Sciatic nerve (tissue), 2 donors: ENCODE results near the gene CAPN6. TPM values are rescaled to one million over a fixed set of nuclear protein-coding genes. Genes with fewer than 3 reads are reported as not detected.

ENCODE experiments used
- ATAC-seq: fragments of 200-7000 bp; cut with Tn5 transposase; one replicate; pipeline ENCODE4 v1.9.1; 2020; ENCODE audit warnings: mild to moderate bottlenecking, moderate library complexity
- DNase-seq: peaks from one replicate; pipeline ENCODE4 v3.0.0-alpha.2; 2020; ENCODE audit warnings: low spot score
- intact Hi-C: fragments of 100-400 bp; cut with DNase I; formaldehyde crosslinking; loops from one replicate; pipeline ENCODE4 v1.14.2; 2022
- total RNA-seq: library from RNA; stranded (reverse); fragmentation: NEBNext Ultra II Directional; extraction: Animal tissue kit (Norgen Biotek cat#: 25700); gene quantifications from one replicate; pipeline ENCODE4 v1.2.1, GENCODE V29; 2021
- donor health status: DM: no; HTN: no; CAD: no.
- donor health status: DM: no; HTN: no; CAD: no.

The CAPN6 gene, protein sequence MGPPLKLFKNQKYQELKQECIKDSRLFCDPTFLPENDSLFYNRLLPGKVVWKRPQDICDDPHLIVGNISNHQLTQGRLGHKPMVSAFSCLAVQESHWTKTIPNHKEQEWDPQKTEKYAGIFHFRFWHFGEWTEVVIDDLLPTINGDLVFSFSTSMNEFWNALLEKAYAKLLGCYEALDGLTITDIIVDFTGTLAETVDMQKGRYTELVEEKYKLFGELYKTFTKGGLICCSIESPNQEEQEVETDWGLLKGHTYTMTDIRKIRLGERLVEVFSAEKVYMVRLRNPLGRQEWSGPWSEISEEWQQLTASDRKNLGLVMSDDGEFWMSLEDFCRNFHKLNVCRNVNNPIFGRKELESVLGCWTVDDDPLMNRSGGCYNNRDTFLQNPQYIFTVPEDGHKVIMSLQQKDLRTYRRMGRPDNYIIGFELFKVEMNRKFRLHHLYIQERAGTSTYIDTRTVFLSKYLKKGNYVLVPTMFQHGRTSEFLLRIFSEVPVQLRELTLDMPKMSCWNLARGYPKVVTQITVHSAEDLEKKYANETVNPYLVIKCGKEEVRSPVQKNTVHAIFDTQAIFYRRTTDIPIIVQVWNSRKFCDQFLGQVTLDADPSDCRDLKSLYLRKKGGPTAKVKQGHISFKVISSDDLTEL
- total RNA-seq: 7.1 TPM

DNA sequence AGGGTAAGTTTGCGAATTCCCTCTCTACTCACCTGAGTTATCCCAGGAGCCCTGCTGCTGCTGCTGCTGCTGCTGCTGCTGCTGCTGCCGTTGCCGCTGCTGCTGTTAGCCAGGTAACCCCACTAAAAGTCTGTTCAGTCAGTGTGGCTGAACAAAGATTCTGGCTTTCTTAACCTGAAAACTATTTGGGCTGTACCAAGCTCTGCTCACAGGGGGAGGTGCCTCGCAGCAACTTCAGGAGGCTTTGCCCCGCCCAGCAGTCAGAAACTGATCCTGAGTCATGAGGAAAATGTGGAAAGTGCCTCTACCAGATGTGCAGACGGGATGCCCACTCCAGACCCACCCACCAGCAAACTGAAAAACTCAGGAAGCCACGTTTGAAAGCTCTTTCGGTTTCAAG lies at the start of gene CAPN6:
TSS of gene CAPN6 (minus strand) at position 145 of the 400 bp plus-strand sequence. CDS start 6,547 bp downstream, outside the sequence.
- intact Hi-C loops: no loop called here
- ATAC-seq (peak; percentile 84), DNase-seq (no peak)

DNA sequence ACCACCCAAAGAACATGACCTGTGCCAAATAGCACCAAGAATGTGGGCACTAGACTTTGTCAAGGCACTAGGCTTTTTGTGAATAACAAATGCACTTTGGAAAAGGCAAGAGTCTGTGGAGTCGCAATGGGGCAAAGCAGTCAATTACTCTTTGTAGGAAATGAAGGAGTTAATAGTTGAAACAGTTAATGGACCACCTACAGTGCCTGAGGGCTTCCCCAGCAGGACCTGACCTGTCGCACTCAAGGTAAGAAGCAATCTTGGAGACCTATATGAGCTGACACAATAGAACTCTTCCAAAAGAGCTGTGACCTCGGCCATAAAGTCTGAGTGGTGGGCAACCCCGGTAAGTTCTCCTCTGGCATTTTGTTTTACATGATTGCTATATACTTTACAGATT lies 49.2 kb upstream of the CAPN6 start:
- intact Hi-C loops: no loop called here
- DNase-seq (no peak), ATAC-seq (no peak)

DNA sequence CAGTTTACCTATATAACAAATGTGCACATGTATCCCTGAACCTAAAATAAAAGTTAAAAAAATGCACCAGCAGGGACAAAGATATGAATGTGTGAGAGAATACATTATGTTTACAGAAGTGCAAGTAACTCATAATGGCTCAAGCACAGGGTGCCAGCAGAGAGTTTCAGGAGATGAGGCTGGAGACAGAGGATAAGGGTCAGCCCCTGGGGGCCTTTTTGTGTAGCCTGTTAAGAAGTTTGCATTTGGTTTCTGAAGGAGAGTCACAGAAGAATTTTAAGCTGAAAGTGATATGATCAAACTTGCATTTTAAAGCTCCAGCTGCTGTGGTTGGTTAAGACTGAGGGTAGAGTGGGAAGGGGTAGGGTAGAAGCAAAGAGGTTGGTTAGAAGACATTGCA lies 48.6 kb upstream of the CAPN6 start:
- ATAC-seq: no peak
- intact Hi-C loops: no loop called here
- DNase-seq: no peak

DNA sequence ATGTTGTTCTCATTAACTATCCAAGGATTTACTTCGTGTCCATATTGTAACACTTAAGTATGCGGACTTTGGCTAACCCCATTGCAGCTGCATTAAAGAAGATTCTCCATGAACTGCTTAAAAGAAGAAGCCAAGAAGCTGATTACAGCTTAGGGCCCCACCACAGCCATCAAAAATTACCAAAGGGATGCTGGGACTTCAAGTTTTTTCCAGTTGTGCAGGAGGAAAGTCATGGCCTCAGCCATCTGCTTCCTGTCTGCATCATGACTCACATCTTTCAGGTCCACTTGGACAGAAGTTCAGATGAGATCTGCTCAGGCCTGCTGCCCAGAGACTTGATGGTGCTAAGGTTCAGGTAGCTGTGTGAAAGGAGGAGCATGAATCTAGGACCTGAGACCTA lies 38.8 kb upstream of the CAPN6 start:
- ATAC-seq (no peak), DNase-seq (no peak)
- intact Hi-C loops: no loop called here

DNA sequence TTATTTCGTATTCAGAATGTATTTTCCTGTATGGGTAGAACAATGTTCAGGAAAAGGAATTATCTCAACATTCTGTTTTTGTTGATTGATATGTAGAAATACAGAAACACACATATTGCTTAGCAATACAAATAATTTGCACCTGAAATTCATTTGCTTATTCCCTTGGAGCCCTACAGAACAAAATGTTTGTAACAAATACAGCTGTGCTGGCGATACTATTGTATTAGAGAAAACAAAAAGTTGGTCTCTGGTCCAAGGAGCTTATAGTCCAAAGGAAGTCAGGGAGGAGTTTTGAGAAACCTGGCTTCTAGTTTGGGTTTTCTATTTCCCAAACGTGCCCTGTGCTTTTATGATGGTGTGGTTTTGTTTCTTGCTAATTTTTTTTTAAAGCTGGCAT lies 37.8 kb upstream of the CAPN6 start:
- intact Hi-C loops: no loop called here
- DNase-seq (no peak), ATAC-seq (no peak)

DNA sequence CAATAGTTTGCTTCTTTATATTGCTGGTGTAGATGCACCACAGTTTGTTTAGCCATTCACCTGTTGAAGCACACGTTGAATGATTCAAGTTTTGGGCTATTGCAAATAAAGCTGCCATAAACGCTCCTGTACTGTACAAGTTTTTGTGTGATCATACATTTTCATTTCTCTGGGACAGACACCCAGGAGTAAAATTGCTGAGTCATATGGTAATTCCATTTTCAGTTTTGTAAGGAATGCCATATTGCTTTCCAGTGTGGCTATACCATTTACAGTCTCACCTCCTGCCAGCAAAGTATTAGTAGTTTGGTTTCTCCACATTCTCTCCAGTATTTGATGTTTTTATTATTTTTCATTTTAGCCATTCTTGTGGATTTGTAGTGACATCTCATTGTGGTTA lies 32.0 kb upstream of the CAPN6 start:
- DNase-seq (no peak), ATAC-seq (no peak)
- intact Hi-C loops: no loop called here

DNA sequence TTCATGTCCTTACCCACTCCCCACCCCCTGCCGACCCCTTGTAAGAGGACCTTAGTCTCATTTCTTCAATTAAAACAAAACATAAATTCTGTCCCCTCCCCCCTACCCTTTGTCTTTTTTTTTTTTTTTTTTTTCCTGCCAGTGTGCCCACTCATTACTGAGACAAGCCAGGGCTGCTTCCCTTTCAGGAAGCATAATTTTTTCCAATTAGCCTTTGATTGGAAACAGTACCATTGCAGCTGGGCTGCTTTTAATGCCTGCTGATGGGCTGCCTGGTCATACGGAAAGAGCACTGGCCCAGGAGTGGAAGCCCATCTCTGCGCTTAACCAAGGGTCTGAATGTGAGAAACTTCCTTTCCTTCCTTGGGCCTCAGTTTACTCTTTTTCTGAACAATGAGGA lies 18.6 kb upstream of the CAPN6 start:
- no peak for DNase-seq
- no peak for ATAC-seq
- intact Hi-C loops: no loop called here

DNA sequence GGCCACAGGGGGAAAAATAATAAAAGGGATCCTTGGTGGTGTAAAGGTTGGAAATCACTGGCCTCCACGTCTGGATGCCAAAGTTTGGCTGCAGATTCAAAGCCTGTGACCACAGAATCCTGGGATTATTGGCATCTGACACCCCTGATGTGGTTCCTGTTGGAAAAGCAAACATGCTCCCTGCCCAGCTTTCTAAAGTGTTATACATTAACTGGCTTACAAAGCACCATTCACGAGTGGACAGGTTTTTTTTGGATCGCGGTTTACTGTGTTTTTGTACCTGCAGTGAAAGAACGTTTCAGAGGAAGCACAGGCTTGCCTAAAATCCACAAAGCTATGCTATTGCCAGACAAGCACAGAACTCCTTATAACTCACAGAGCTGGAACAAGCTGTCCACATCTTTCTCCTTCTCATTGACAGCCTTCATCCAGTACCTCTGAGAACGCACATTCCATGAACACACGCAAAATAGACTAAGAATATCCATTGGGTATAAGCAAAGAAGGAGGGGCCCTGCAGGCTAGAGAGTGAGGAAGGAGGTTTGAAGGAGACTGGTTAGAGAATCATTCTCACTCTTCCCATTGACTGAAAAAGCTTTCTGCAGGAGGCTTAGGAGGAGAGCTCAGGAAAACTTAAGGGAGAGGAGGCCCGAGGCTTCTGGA lies 14.5 kb upstream of the CAPN6 start:
- intact Hi-C loops: no loop called here
- no peak for ATAC-seq
- no peak for DNase-seq

DNA sequence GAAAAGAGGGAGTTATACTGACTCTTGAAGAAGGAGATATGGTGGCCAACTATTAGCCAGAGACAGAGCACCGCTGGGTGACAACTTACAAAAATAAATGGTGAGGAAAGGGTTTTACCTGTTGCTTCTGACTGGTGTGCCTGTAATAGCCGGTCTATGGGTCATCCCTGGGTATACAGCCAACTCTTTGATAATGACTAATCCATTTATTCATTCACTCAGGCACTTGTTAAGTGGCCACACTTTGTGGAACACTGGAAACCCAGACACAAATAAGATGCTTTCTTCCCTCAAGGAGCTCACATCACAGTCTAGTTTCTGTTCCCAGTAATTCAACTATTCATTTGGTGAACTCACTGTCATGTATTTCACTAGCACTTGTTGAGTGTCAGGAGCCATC lies 13.2 kb upstream of the CAPN6 start:
- DNase-seq (no peak), ATAC-seq (no peak)
- intact Hi-C loops: no loop called here

DNA sequence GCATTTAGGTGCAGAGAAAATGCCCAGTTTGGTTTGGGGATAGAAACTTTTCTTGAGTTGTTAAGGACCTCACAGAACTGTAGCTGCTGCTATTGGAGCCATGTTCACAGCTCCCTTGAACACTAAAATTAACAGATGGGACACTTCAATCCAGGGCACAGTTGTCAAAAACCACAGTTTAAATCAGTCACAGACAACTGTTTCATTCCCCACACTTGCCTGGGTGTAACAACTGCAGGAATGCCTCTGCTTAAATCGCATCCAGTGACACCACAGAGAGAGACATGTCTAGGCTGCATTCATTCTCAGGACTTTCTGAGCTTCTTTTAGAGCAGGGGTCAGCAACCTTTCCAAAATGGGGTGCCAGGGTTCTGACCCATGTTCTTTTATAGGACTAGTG lies 12.7 kb upstream of the CAPN6 start:
- ATAC-seq (no peak), DNase-seq (no peak)
- intact Hi-C loops: no loop called here

DNA sequence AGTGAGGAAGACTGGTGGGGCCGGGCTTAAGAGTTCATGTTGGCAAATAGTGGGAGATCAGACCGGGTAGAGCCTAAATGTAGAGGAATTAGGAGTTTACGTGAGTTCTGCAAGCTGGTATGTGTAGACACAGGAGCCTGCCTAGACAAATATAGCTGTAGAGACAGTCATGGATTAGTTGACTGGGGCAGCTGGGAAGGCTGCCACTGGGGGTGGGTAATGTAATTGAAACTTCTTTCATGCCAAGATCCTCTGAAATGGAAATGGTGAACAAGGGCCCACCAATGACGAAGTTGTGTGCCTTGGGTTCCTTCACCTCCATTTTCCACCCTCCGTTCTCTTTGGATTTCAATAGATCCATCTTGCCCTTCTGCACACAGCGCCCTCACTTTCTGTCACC lies 11.9 kb upstream of the CAPN6 start:
- intact Hi-C loops: no loop called here
- ATAC-seq (no peak), DNase-seq (no peak)

DNA sequence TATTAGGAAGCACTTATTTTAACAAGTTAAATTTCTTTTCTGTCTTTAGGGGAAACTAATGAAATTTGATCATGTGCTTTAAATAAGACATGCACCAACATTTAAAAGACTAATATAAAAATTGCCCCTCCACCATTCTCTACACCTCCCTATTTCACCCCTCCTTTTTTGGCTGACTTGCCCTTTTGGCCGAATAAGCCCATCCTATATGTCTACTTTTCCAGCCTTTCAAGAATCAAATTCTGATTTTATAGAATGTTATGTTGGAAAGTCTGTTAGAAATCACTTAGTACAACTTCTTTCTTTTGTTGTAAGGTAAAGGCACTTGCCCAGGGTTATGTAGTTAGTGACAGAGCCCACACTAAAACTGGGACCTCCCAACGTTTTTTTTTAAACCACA lies 1.8 kb downstream of the CAPN6 start:
- intact Hi-C loops: no loop called here
- DNase-seq: no peak

DNA sequence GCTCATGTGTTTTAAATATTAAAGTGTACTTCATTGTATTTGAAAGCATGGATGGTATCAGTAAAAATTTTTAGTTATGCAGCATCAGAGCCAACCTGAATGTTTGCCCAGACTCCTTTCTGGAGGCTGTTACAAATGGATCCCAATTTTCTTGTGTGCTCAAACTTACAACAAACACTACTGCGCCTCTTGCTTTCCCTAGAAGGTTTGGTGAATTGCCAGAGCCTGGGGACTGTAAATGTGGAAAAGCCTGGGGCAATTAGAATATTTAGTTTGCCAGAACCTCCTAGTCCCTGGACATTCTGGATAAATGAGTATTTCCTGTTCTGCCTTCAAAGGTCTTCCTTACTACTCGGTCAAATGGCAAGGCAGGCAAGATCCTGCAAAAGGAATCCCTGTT lies 4.8 kb downstream of the CAPN6 start:
- ATAC-seq: no peak
- DNase-seq: no peak
- intact Hi-C loops: no loop called here

More for the DNA sequence above, 1.8 kb downstream of the CAPN6 start:
- ATAC-seq: no peak

DNA sequence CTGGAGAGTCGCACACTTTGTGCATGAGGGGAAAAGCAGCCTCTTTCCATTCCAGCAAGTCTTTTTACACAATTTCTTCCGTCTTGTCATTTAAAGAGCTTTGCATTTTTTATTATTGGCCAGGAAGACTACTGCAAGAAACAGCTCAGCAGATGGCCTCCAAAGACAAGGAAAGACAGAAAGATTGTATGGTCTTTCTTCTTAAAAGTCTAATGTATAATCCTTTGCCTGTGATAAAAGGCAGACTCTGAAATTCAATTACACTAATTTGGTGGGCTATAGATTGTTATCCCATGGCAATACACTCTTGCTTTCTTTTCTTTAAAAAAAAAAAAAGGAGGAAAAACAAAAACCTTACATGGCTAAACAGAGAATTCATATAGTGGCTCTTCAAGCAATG lies 5.9 kb downstream of the CAPN6 start:
- ATAC-seq (no peak), DNase-seq (no peak)
- intact Hi-C loops: no loop called here

DNA sequence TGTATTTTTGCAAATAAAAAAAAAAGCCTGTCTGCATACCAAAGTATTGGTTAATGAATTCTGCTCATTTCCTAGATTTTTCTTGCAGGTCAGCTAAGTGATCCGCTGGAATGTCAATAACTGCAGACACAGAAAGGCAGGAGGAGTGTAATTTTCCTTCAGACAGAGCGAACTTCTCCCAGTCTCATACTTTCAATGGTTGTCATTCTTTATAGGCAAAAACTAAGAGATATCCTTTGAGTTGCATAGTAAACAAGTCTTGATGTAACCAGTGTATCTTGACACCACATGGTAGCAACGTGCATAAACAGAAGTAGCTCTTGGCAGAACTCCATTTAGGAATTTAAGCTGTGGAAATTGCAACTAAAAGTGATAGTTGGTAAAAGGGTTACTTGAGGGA lies 8.2 kb downstream of the CAPN6 start:
- ATAC-seq: no peak
- intact Hi-C loops: no loop called here
- DNase-seq: no peak

DNA sequence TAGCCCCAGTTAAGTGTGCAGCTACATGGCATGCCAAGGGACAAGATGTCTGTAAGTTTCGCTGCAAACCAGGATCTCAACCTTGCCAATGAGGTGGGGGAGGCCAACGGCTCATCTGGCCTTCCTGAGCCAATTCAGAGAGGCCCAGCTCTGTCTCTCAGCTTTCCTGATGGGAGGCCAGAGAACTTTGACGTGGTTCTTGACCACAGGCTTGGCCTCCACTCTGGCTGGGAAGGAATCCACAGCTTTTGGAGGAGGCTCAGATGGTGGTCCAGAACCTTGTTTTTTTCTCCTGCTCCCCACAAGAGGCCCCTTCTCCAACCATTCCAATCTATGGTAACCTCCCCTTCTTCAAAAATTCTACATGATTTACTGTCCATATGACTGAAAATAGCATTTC lies 9.8 kb downstream of the CAPN6 start:
- DNase-seq: no peak
- no peak for ATAC-seq
- intact Hi-C loops: no loop called here

DNA sequence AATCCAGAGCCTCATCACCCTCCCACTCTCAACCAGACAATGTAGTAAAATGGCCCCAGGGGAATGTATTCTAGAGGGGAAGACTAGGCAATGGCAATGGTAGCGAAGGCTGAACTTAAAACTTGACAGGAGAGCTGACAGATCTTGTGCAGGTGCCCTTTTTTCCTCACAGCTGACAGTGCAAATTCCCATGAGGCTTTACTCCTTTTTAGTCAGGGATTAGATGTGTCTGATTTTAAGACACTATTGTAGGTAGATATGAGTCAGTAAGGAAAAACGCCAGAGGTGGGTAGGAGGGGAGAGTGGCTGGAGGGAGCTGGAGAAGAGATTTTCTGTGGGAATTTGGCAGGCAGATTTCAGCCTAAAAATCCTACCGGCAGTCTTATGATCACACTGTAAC lies 10.7 kb downstream of the CAPN6 start:
- intact Hi-C loops: no loop called here

DNA sequence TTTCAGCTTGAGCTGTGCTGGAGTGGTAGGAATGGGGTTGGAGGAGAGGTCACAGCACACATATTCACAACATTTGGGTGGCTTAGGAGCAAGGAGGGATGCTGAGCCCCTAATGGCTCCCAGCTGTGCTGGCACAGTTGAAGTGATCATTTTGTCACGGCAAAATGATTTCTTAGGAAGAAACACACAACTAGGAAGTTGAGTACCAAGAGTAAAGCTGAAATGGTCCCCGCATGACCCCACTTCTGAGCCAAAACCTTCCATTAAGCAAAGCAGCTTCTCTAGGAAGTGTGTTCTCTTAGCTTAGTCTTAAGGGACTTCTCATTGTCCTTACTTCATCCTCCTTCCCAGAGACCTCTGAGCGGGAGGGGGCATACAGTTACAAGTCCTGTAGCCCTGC lies 12.6 kb downstream of the CAPN6 start:
- ATAC-seq (peak; percentile 85), DNase-seq (no peak)
- intact Hi-C loops: no loop called here

More for the DNA sequence above, 10.7 kb downstream of the CAPN6 start:
- ATAC-seq: no peak
- no peak for DNase-seq

DNA sequence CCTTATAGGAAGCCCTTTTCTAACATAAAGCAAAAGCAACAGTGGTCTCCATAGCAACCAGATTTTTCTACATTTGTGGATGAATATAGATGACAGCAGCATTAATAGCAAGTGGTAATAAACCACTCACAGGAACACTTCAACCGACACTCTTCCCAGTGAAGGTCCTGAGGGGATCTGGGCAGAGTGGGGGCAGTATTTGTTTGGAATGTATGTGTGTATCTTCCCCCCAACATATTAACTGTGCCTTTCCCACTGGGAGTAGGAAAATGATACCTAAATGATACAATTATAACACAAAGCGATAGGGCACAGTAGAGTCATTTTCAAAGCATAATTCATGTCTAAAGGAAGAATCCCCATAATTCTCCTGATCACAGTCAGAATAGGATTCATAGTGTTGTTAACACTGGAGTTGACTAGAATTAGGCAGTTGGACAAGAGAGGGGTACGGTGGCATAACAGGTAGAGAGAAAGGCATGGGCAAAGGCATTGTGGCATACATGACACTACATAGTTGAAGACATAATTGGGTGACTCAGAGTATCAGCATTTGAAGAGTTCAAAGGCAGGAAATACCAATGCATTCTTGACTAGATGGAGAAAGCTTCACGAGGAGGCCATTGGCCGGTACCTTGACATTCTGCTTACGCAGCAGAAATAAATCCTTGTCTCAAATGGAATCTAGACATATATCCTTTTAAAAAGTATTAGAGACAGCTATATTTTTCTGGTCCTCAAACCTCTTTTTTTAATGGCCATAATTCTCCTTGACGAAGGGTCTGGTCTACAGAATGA lies 15.2 kb downstream of the CAPN6 start:
- no peak for DNase-seq
- ATAC-seq: no peak
- intact Hi-C loops: no loop called here
